IMR-90 (cell line): ENCODE results near the gene RBKS. TPM values are rescaled to one million over a fixed set of nuclear protein-coding genes. Genes with fewer than 3 reads are reported as not detected.
A peak's percentile ranks its signal among the peaks of the same experiment; 100 is the strongest.

Experiments used
- ATAC-seq: fragments of 200-7000 bp; cut with Tn5 transposase; 2 replicates; pipeline ENCODE4 v1.9.1; 2020; ENCODE audit warnings: low read depth, mild to moderate bottlenecking, moderate library complexity
- BruUV-seq: library from RNA; stranded (reverse); fragments of 400-500 nt; replicated peaks from 2 replicates; lab custom pipeline; 2021; lab: Mats Ljungman, UMichigan
- CTCF ChIA-PET: fragments of 300-600 bp; formaldehyde crosslinking; extraction: SDS; loops from one replicate; lab custom pipeline; 2021; ENCODE audit warnings: antibody characterized with exemption; lab: Yijun Ruan, JAX
- POLR2A ChIA-PET: fragments of 300-600 bp; sonication (Branson Sonifier 250); formaldehyde crosslinking; loops from one replicate; lab custom pipeline; 2022; ENCODE audit warnings: antibody characterized with exemption; ENCODE audit not compliant: unreplicated experiment; lab: Charles Lee
- DNase-seq: peaks from one replicate; pipeline ENCODE4 v3.0.0; 2013
- H2AFZ ChIP-seq: replicated peaks from 2 replicates; pipeline ENCODE3; 2013; ENCODE audit warnings: low read length, mild to moderate bottlenecking; ENCODE audit not compliant: poor library complexity
- H2AK5ac ChIP-seq: 2 replicates; pipeline ENCODE4 v1.6.1; 2013; ENCODE audit warnings: low read depth, low read length, inconsistent platforms
- H2AK9ac ChIP-seq: replicated peaks from 2 replicates; pipeline ENCODE3; 2013; ENCODE audit warnings: mild to moderate bottlenecking, low read depth, low read length, moderate library complexity; ENCODE audit not compliant: poor library complexity
- H2BK120ac ChIP-seq: 2 replicates; pipeline ENCODE4 v1.6.1; 2013; ENCODE audit warnings: low read depth, low read length, inconsistent platforms
- H2BK15ac ChIP-seq: 3 replicates; pipeline ENCODE4 v1.6.1; 2013; ENCODE audit warnings: low read depth, low read length, inconsistent platforms
- H2BK20ac ChIP-seq: 2 replicates; pipeline ENCODE4 v1.6.1; 2013; ENCODE audit warnings: low read depth, mild to moderate bottlenecking, inconsistent platforms, low read length, moderate library complexity
- H2BK5ac ChIP-seq: 2 replicates; pipeline ENCODE4 v1.6.1; 2013; ENCODE audit warnings: mild to moderate bottlenecking, low read depth, low read length, inconsistent platforms; ENCODE audit not compliant: poor library complexity, severe bottlenecking
- H3K14ac ChIP-seq: replicated peaks from 2 replicates; pipeline ENCODE4 v1.6.1; 2013; ENCODE audit warnings: low read depth, low read length, inconsistent platforms
- H3K18ac ChIP-seq: 2 replicates; pipeline ENCODE4 v1.6.1; 2013; ENCODE audit warnings: low read depth, low read length, control low read depth
- H3K23ac ChIP-seq: 2 replicates; pipeline ENCODE4 v1.6.1; 2013; ENCODE audit warnings: low read depth, low read length, inconsistent platforms
- H3K27ac ChIP-seq: 2 replicates; pipeline ENCODE4 v1.5.1; 2013; ENCODE audit warnings: mild to moderate bottlenecking, control low read depth, low read length; ENCODE audit not compliant: insufficient read depth
- H3K27me3 ChIP-seq: 2 replicates; pipeline ENCODE4 v1.6.1; 2013; ENCODE audit warnings: low read length; ENCODE audit not compliant: control insufficient read depth, insufficient read depth
- H3K36me3 ChIP-seq: 2 replicates; pipeline ENCODE4 v1.6.1; 2013; ENCODE audit warnings: low read length, mixed read lengths; ENCODE audit not compliant: control insufficient read depth, insufficient read depth
- H3K4ac ChIP-seq: 2 replicates; pipeline ENCODE4 v1.6.1; 2013; ENCODE audit warnings: low read depth, low read length, inconsistent platforms
- H3K4me1 ChIP-seq: 2 replicates; pipeline ENCODE4 v1.6.1; 2013; ENCODE audit warnings: low read length, mixed read lengths; ENCODE audit not compliant: control insufficient read depth, insufficient read depth
- H3K4me2 ChIP-seq: 2 replicates; pipeline ENCODE4 v1.6.1; 2013; ENCODE audit warnings: low read depth, mild to moderate bottlenecking, control low read depth, low read length, moderate library complexity
- H3K4me3 ChIP-seq: 2 replicates; pipeline ENCODE4 v1.5.1; 2013; ENCODE audit warnings: low read depth, mild to moderate bottlenecking, control low read depth, low read length, moderate library complexity; ENCODE audit not compliant: insufficient read depth
- H3K56ac ChIP-seq: 2 replicates; pipeline ENCODE4 v1.6.1; 2013; ENCODE audit warnings: low read length, inconsistent platforms; ENCODE audit not compliant: insufficient read depth; ENCODE audit errors: extremely low read depth
- H3K79me1 ChIP-seq, 2 experiments: 2 replicates each; pipeline ENCODE4 v1.6.1; 2013; ENCODE audit warnings: low read length in 2 of 2, inconsistent platforms in 1 of 2, low read depth in 1 of 2
- H3K9ac ChIP-seq: 2 replicates; pipeline ENCODE4 v1.6.1; 2013; ENCODE audit warnings: low read depth, low read length, control low read depth
- H3K9me1 ChIP-seq: 2 replicates; pipeline ENCODE4 v1.6.1; 2013; ENCODE audit warnings: low read length, inconsistent platforms; ENCODE audit not compliant: insufficient read depth
- H3K9me3 ChIP-seq: 2 replicates; pipeline ENCODE4 v1.6.1; 2013; ENCODE audit warnings: low read length; ENCODE audit not compliant: control insufficient read depth, insufficient read depth
- H4K20me1 ChIP-seq: 2 replicates; pipeline ENCODE4 v1.6.1; 2013; ENCODE audit warnings: low read length, inconsistent platforms; ENCODE audit not compliant: insufficient read depth
- H4K5ac ChIP-seq: 2 replicates; pipeline ENCODE4 v1.6.1; 2013; ENCODE audit warnings: mild to moderate bottlenecking, low read depth, low read length, control low read depth
- H4K8ac ChIP-seq, 2 experiments: 2 replicates each; pipeline ENCODE4 v1.6.1; 2013; ENCODE audit warnings: low read depth in 2 of 2, low read length in 2 of 2, control low read depth in 1 of 2, inconsistent platforms in 1 of 2
- H4K91ac ChIP-seq: 2 replicates; pipeline ENCODE4 v1.6.1; 2013; ENCODE audit warnings: low read depth, low read length, inconsistent platforms; ENCODE audit not compliant: insufficient read depth
- BHLHE40 ChIP-seq: fragments of 150-350 bp; IDR thresholded peaks from 2 replicates; pipeline ENCODE4 v1.6.1; 2016; ENCODE audit warnings: mild to moderate bottlenecking, low read depth, low read length
- CEBPB ChIP-seq: IDR thresholded peaks from 2 replicates; pipeline ENCODE4 v1.6.1; 2012; ENCODE audit warnings: low read depth, low read length, improper control_type of control experiment
- CHD1 ChIP-seq: IDR thresholded peaks from 2 replicates; pipeline ENCODE4 v1.6.1; 2012; ENCODE audit warnings: low read depth, low read length, improper control_type of control experiment
- MXI1 ChIP-seq: IDR thresholded peaks from 2 replicates; pipeline ENCODE4 v1.6.1; 2012; ENCODE audit warnings: low read depth, mild to moderate bottlenecking, low read length, moderate library complexity, borderline replicate concordance
- NFE2L2 ChIP-seq: fragments of 150-350 bp; IDR thresholded peaks from 2 replicates; pipeline ENCODE4 v1.6.1; 2016; ENCODE audit warnings: low read depth, mild to moderate bottlenecking, low read length
- POLR2A ChIP-seq: IDR thresholded peaks from 2 replicates; pipeline ENCODE4 v1.6.1; 2012; ENCODE audit warnings: mild to moderate bottlenecking, low read depth, low read length
- RAD21 ChIP-seq: IDR thresholded peaks from 2 replicates; pipeline ENCODE4 v1.6.1; 2012; ENCODE audit warnings: low read length, improper control_type of control experiment
- RCOR1 ChIP-seq: IDR thresholded peaks from 2 replicates; pipeline ENCODE4 v1.6.1; 2012; ENCODE audit warnings: mild to moderate bottlenecking, low read length, improper control_type of control experiment; ENCODE audit not compliant: insufficient replicate concordance
- RFX5 ChIP-seq: IDR thresholded peaks from 2 replicates; pipeline ENCODE4 v1.8.0; 2012; ENCODE audit warnings: low read depth, mild to moderate bottlenecking, low read length, moderate library complexity
- SMC3 ChIP-seq: fragments of 150-350 bp; IDR thresholded peaks from 2 replicates; pipeline ENCODE4 v1.6.1; 2016; ENCODE audit warnings: low read depth, mild to moderate bottlenecking, antibody characterized with exemption, low read length, moderate library complexity
- WGBS, 2 experiments: methylation state at CpG; one replicate each; pipeline versions ENCODE4 v1.1.5 to v1.1.7; 2013; ENCODE audit warnings: missing lambda C conversion rate in 2 of 2; ENCODE audit not compliant: insufficient read length in 1 of 2; ENCODE audit errors: extremely low coverage in 2 of 2; 5-methylcytosine and 5-hydroxymethylcytosine counted together
- dilution Hi-C: fragments of 300-500 bp; cut with HindIII; formaldehyde crosslinking; loops from one replicate; pipeline ENCODE4 v1.14.3; 2018; ENCODE audit warnings: low sequenced_read_pairs; ENCODE audit not compliant: unreplicated experiment
- in situ Hi-C: fragments of 300-500 bp; cut with MboI; formaldehyde crosslinking; loops from 3 replicates; pipeline ENCODE4 v1.14.3; 2019; ENCODE audit warnings: low sequenced_read_pairs, inconsistent platforms, mixed read lengths
- intact Hi-C: fragments of 100-400 bp; cut with micrococcal nuclease; formaldehyde crosslinking; loops from 2 replicates; pipeline ENCODE4 v1.10.0; 2022
- polyA plus RNA-seq, 3 experiments: library from polyadenylated mRNA; depleted of rRNA; stranded (reverse); fragments of >200 nt; gene quantifications; 2 replicates each; pipeline ENCODE4 v1.2.3, GENCODE V29; 2012; ENCODE audit warnings: low replicate concordance in 1 of 3
- total RNA-seq: library from RNA; depleted of rRNA; stranded (reverse); fragments of >200 nt; gene quantifications from 2 replicates; pipeline ENCODE4 v1.2.3, GENCODE V29; 2012

RBKS gene
- total and polyA plus RNA-seq, 2 of the 4 experiments (the other 2 are of a cell fraction) = 1.1 to 1.4 TPM

- H2BK20ac ChIP-seq = no peak overlapping the region
- TF ChIP-seq CHD1 (no peak), CEBPB (no peak), MXI1 (no peak), RCOR1 (no peak), POLR2A (no peak), NFE2L2 (no peak), BHLHE40 (no peak), RAD21 (no peak), SMC3 (no peak), RFX5 (no peak)
- no peak overlapping the region for H3K56ac ChIP-seq
- no peak overlapping the region for H4K8ac ChIP-seq
- H3K79me1 ChIP-seq = no peaks in the 10 kb centered on the region; a peak in 1 of 4 replicates
- no TSS peak for BruUV-seq
- no peak overlapping the region for H3K4me3 ChIP-seq
- no peak overlapping the region for H3K23ac ChIP-seq
- in situ Hi-C loops (no loop called here), intact Hi-C loops (no loop called here), dilution Hi-C loops (no loop called here)
- H2AFZ ChIP-seq = no peak overlapping the region
- H3K9ac ChIP-seq = no peak overlapping the region
- no peaks in the 10 kb centered on the region for H3K4me1 ChIP-seq
- H2AK9ac ChIP-seq = no peak overlapping the region
- H3K27me3 ChIP-seq = no peaks in the 10 kb centered on the region
- ATAC-seq (no peak), DNase-seq (no peak)
- H4K91ac ChIP-seq = no peak overlapping the region
- no peak overlapping the region for H3K14ac ChIP-seq
- H3K27ac ChIP-seq = no peak overlapping the region
- H3K9me1 ChIP-seq = no peaks in the 10 kb centered on the region
- no peak overlapping the region for H2BK120ac ChIP-seq
- H2BK5ac ChIP-seq = no peak overlapping the region
- no peaks in the 10 kb centered on the region for H3K36me3 ChIP-seq
- H3K18ac ChIP-seq = no peak overlapping the region
- no peaks in the 10 kb centered on the region for H3K9me3 ChIP-seq
- CTCF ChIA-PET = no interaction called here
- peak overlapping the region; percentile 33; the same call in 1 of the 2 replicates for H2AK5ac ChIP-seq
- no CpG with 5 or more reads among the region's 2 CpGs for WGBS, 2 experiments
- H3K4ac ChIP-seq = no peak overlapping the region
- POLR2A ChIA-PET = no interaction called here
- no peaks in the 10 kb centered on the region for H4K20me1 ChIP-seq
- no peak overlapping the region for H4K5ac ChIP-seq
- H2BK15ac ChIP-seq = no peak overlapping the region
- no peak overlapping the region for H3K4me2 ChIP-seq
Observed at GRCh38 chr2:27878825-27879224, 11.4 kb downstream of the RBKS start.
